GM12878 (cell line): ENCODE data around the gene CTNNA2. TPM values are rescaled to one million over a fixed set of nuclear protein-coding genes. Genes with fewer than 3 reads are reported as not detected.

Source experiments
- ATAC-seq: fragments of 200-7000 bp; cut with Tn5 transposase; 3 replicates; pipeline ENCODE4 v1.9.1; 2020; ENCODE audit warnings: mild to moderate bottlenecking, moderate library complexity
- BruUV-seq: library from RNA; stranded (reverse); fragments of 400-500 nt; replicated peaks from 2 replicates; lab custom pipeline; 2021; lab: Mats Ljungman, UMichigan
- CTCF ChIA-PET: fragments of 300-600 bp; sonication (Branson Sonifier 250); formaldehyde crosslinking; extraction: SDS; loops from one replicate; lab custom pipeline; 2021; ENCODE audit warnings: inconsistent platforms; lab: Yijun Ruan, JAX
- POLR2A ChIA-PET: fragments of 350-600 bp; formaldehyde crosslinking; extraction: SDS; loops from one replicate; lab custom pipeline; 2021; ENCODE audit warnings: inconsistent platforms; lab: Charles Lee
- RAD21 ChIA-PET: fragments of 300-600 bp; sonication (Branson Sonifier 250); formaldehyde crosslinking; loops from one replicate; lab custom pipeline; 2023; ENCODE audit warnings: antibody characterized with exemption; ENCODE audit not compliant: unreplicated experiment; lab: Charles Lee
- SMC1A ChIA-PET: fragments of 300-600 bp; sonication (Branson Sonifier 250); formaldehyde crosslinking; loops from one replicate; lab custom pipeline; 2023; ENCODE audit not compliant: unreplicated experiment, uncharacterized antibody; lab: Charles Lee
- DNase-seq: peaks from one replicate; pipeline ENCODE4 v3.0.0-alpha.2; 2011; ENCODE audit warnings: low read depth, low spot score
- FAIRE-seq: peaks from 3 replicates; lab custom pipeline; 2011; peaks lifted over from hg19 to GRCh38; lab: Jason Lieb, UNC
- H2AFZ ChIP-seq: 2 replicates; pipeline ENCODE4 v1.6.0; 2011; ENCODE audit warnings: low read depth, low read length, control low read depth; ENCODE audit not compliant: control insufficient read depth
- H3K27ac ChIP-seq: 2 replicates; pipeline ENCODE4 v1.5.1; 2011; ENCODE audit warnings: control low read depth; ENCODE audit not compliant: control insufficient read depth, insufficient read depth
- H3K27me3 ChIP-seq, 2 experiments: replicated peaks in 1 of 2; 2 replicates each; pipeline versions ENCODE4 v1.6.0 to v1.6.1; 2011; ENCODE audit warnings: low read length in 1 of 2; ENCODE audit not compliant: control insufficient read depth in 2 of 2, insufficient read depth in 2 of 2
- H3K36me3 ChIP-seq, 2 experiments: 2 replicates each; pipeline ENCODE4 v1.5.1; 2011; ENCODE audit warnings: low read length in 1 of 2; ENCODE audit not compliant: control insufficient read depth in 2 of 2, insufficient read depth in 2 of 2
- H3K4me1 ChIP-seq: 2 replicates; pipeline ENCODE4 v1.6.1; 2011; ENCODE audit warnings: mild to moderate bottlenecking, low read length, moderate library complexity, mixed read lengths; ENCODE audit not compliant: control insufficient read depth, insufficient read depth
- H3K4me2 ChIP-seq: 2 replicates; pipeline ENCODE4 v1.6.0; 2011; ENCODE audit warnings: control low read depth; ENCODE audit not compliant: control insufficient read depth, insufficient read depth
- H3K4me3 ChIP-seq: fragments of 200-600 bp; sonication (generic); 2 replicates; pipeline ENCODE4 v1.5.1; 2016
- H3K79me2 ChIP-seq: 2 replicates; pipeline ENCODE4 v1.6.0; 2011; ENCODE audit warnings: low read length; ENCODE audit not compliant: control insufficient read depth, insufficient read depth
- H3K9ac ChIP-seq: 2 replicates; pipeline ENCODE4 v1.8.0; 2011; ENCODE audit warnings: low read length, control low read depth, mixed read lengths; ENCODE audit not compliant: control insufficient read depth, insufficient read depth
- H3K9me3 ChIP-seq: replicated peaks from 3 replicates; pipeline ENCODE4 v1.5.1; 2011; ENCODE audit warnings: mild to moderate bottlenecking, low read length; ENCODE audit not compliant: control insufficient read depth, insufficient read depth
- H4K20me1 ChIP-seq: 2 replicates; pipeline ENCODE4 v1.6.0; 2011; ENCODE audit not compliant: control insufficient read depth, insufficient read depth
- ATF7 ChIP-seq: fragments of 450-650 bp; IDR thresholded peaks from 2 replicates; pipeline ENCODE4 v1.6.1; 2016; ENCODE audit warnings: low read depth, mild to moderate bottlenecking
- EED ChIP-seq: sonication (generic); IDR thresholded peaks from 2 replicates; pipeline ENCODE4 v1.6.1; 2016; ENCODE audit warnings: antibody characterized with exemption, low read depth
- ETV6 ChIP-seq, 2 experiments: fragments of 450-650 bp in 1 of 2; IDR thresholded peaks in 1 of 2; conservative IDR thresholded peaks in 1 of 2; 2 replicates each; pipeline ENCODE4 v1.6.1; 2014; ENCODE audit warnings: antibody characterized with exemption in 1 of 2, borderline replicate concordance in 1 of 2, low read depth in 1 of 2, mild to moderate bottlenecking in 1 of 2, moderate library complexity in 1 of 2
- HSF1 ChIP-seq: fragments of 150-350 bp; IDR thresholded peaks from 2 replicates; pipeline ENCODE4 v1.6.1; 2014; ENCODE audit warnings: mild to moderate bottlenecking, low read depth, low read length
- IKZF2 ChIP-seq, 2 experiments: fragments of 450-650 bp; IDR thresholded peaks; 2 replicates each; pipeline ENCODE4 v1.6.1; 2017; ENCODE audit warnings: mild to moderate bottlenecking in 2 of 2, moderate library complexity in 2 of 2
- IRF5 ChIP-seq: fragments of 450-650 bp; IDR thresholded peaks from 2 replicates; pipeline ENCODE4 v1.6.1; 2017; ENCODE audit warnings: borderline replicate concordance
- MLLT1 ChIP-seq: fragments of 450-650 bp; IDR thresholded peaks from 2 replicates; pipeline ENCODE4 v1.6.1; 2016; ENCODE audit warnings: mild to moderate bottlenecking
- RBBP5 ChIP-seq: fragments of 200-600 bp; sonication (generic); conservative IDR thresholded peaks from 2 replicates; pipeline ENCODE4 v1.6.1; 2016
- RELB ChIP-seq: fragments of 450-650 bp; IDR thresholded peaks from 2 replicates; pipeline ENCODE4 v1.6.1; 2017; ENCODE audit warnings: low read depth, mild to moderate bottlenecking, moderate library complexity
- SP1 ChIP-seq: IDR thresholded peaks from one replicate; pipeline ENCODE4 v1.6.1; 2011; ENCODE audit warnings: low read depth, low read length
- TCF3 ChIP-seq: IDR thresholded peaks from 2 replicates; pipeline ENCODE4 v1.6.1; 2012; ENCODE audit warnings: low read depth, mild to moderate bottlenecking, low read length, borderline replicate concordance; ENCODE audit not compliant: insufficient read depth
- ZNF384 ChIP-seq: IDR thresholded peaks from 2 replicates; pipeline ENCODE4 v1.6.1; 2012; ENCODE audit warnings: low read depth, mild to moderate bottlenecking, low read length, improper control_type of control experiment, borderline replicate concordance
- ZSCAN29 ChIP-seq: fragments of 450-650 bp; IDR thresholded peaks from 2 replicates; pipeline ENCODE4 v1.6.1; 2017; ENCODE audit warnings: mild to moderate bottlenecking, moderate library complexity
- WGBS: methylation state at CpG from one replicate; pipeline ENCODE4 v1.1.6; 2016; ENCODE audit warnings: low lambda C conversion rate; ENCODE audit not compliant: insufficient replicate concordance, insufficient coverage; ENCODE audit errors: missing lambda C conversion rate; 5-methylcytosine and 5-hydroxymethylcytosine counted together
- in situ Hi-C: fragments of 300-500 bp; cut with MboI; formaldehyde crosslinking; loops from 9 replicates; pipeline ENCODE4 v1.14.3; 2018; ENCODE audit warnings: mixed read lengths
- intact Hi-C: fragments of 100-400 bp; cut with micrococcal nuclease; formaldehyde crosslinking; loops from one replicate; pipeline ENCODE4 v1.14.2; 2022; ENCODE audit not compliant: unreplicated experiment
- polyA plus RNA-seq, 11 experiments: library from polyadenylated mRNA; depleted of rRNA in 4 of 11; unstranded in 6 of 11; stranded (reverse) in 5 of 11; fragments of >200 nt; fragmentation: Nextera tagmentation in 4 of 11; fragmentation: Illumina TruSeq in 1 of 11; extraction: Ambion mirVana in 4 of 11; extraction: Trizol in 1 of 11; gene quantifications; 1 replicate in 1 of 11; 2 replicates in 10 of 11; pipeline versions ENCODE4 v1.2.1 to v1.2.3, GENCODE V29; 2011 to 2016; ENCODE audit warnings: inconsistent platforms in 2 of 11, missing spikeins in 2 of 11, low read depth in 1 of 11
- total RNA-seq, 4 experiments: library from RNA; depleted of rRNA in 3 of 4; stranded (reverse); fragments of >200 nt in 3 of 4; fragmentation: Illumina TruSeq in 1 of 4; extraction: Trizol in 1 of 4; gene quantifications; 2 replicates each; pipeline versions ENCODE4 v1.2.1 to v1.2.3, GENCODE V29; 2013 to 2021

The CTNNA2 gene
- total and polyA plus RNA-seq, 10 of the 15 experiments (the other 5 are each of a cell fraction or from before 2014, with no cell fraction given), result 2.4 to 36.2 (median 6.6) TPM

- TF ChIP-seq ATF7, result 0 out of 2 replicates have a peak, but pooled peaks have one; percentile 18
- TF ChIP-seq IRF5, result no peak
- TF ChIP-seq ETV6 (conservative IDR thresholded peaks at IDR 0.05 in 1 of 2, IDR thresholded peaks at IDR 0.05 in 1 of 2; ENCODE audit: borderline replicate concordance in 1 of 2, low read depth in 1 of 2), result no peak
- no peak for TF ChIP-seq EED
- no peak for TF ChIP-seq TCF3
- TF ChIP-seq ZNF384, result peak; percentile 76
Measured at GRCh38 chr2:80461505-80462197, 948.8 kb downstream of the CTNNA2 start (continued).

- ChIA-PET CTCF (interaction anchor here (0.8 to 14.5 kb wide), 8 partner anchors 10 to 793 kb away, joined by 3 to 228 read pairs (median 6); no protein-coding TSS in a partner anchor), POLR2A (interaction anchor here (0.6 to 19.4 kb wide), 9 partner anchors 9 to 37 kb away, joined by 3 to 319 read pairs (median 7); no protein-coding TSS in a partner anchor), RAD21 (interaction anchor here (0.6 to 21.3 kb wide), 9 partner anchors 9 to 512 kb away, joined by 3 to 556 read pairs (median 10); no protein-coding TSS in a partner anchor), SMC1A (interaction anchor here (1.1 to 20.1 kb wide), 9 partner anchors 8 to 136 kb away, joined by 3 to 559 read pairs (median 20); no protein-coding TSS in a partner anchor)
- Histone ChIP-seq H3K79me2 (no peaks in the 10 kb centered on the region; the same call in 1 of the 2 replicates), H3K36me3 (no peaks in the 10 kb centered on the region), H3K27ac (no peak overlapping the region), H3K4me2 (no peak overlapping the region), H4K20me1 (no peaks in the 10 kb centered on the region), H3K9ac (no peak overlapping the region), H3K4me3 (peak overlapping the region; percentile 38; the same call in 1 of the 2 replicates), H3K9me3 (no peaks in the 10 kb centered on the region), H3K27me3 (no peaks in the 10 kb centered on the region; a peak in 1 of 4 replicates), H3K4me1 (peaks cover 3% of the 10 kb centered on the region; the same call in 1 of the 2 replicates), H2AFZ (no peak overlapping the region)
- DNase-seq (no peak), FAIRE-seq (no peak), ATAC-seq (no peak)
- intact Hi-C loops (loop anchor here (10.0 kb wide), 1 partner anchor 138 kb away; no protein-coding TSS in a partner anchor), in situ Hi-C loops (no loop called here)
- no TSS peak for BruUV-seq
- WGBS, result 0% methylated on average over 7 of the region's 8 CpGs
- TF ChIP-seq HSF1 (no peak), IKZF2 (IDR thresholded peaks at IDR 0.05) (0 out of 4 replicates have a peak, but pooled peaks of 1 of the 2 experiments have one; percentile 17), RBBP5 (no peak), MLLT1 (peak; percentile 91), RELB (no peak), SP1 (no peak), ZSCAN29 (no peak)
Measured at GRCh38 chr2:80462654-80463053, 949.8 kb downstream of the CTNNA2 start.
